HepG2 (cell line): ENCODE results near the gene GPR33. TPM values are rescaled to one million over a fixed set of nuclear protein-coding genes. Genes with fewer than 3 reads are reported as not detected.

Source experiments
- KLF16 ChIP-seq, 2 experiments: sonication (generic) in 1 of 2; formaldehyde crosslinking in 1 of 2; IDR thresholded peaks; 2 replicates each; pipeline versions ENCODE4 v1.6.1 to v1.8.0; 2016 to 2023; ENCODE audit warnings: missing genetic modification reagents in 2 of 2, missing compliant biosample characterization in 1 of 2
- MEF2D ChIP-seq: sonication (generic); formaldehyde crosslinking; IDR thresholded peaks from 2 replicates; pipeline ENCODE4 v1.5.1; 2020; ENCODE audit warnings: mild to moderate bottlenecking, missing genetic modification reagents
- RELA ChIP-seq: sonication (generic); formaldehyde crosslinking; IDR thresholded peaks from 2 replicates; pipeline ENCODE4 v1.4.0; 2020; ENCODE audit warnings: missing genetic modification reagents
- TAF1 ChIP-seq: sonication (generic); formaldehyde crosslinking; IDR thresholded peaks from 2 replicates; pipeline ENCODE4 v1.4.0; 2020; ENCODE audit warnings: missing genetic modification reagents
- ZBTB38 ChIP-seq: sonication (generic); formaldehyde crosslinking; IDR thresholded peaks from 2 replicates; pipeline ENCODE4 v1.5.1; 2020; ENCODE audit warnings: mild to moderate bottlenecking, missing genetic modification reagents
- ZBTB7B ChIP-seq: sonication (generic); formaldehyde crosslinking; IDR thresholded peaks from 2 replicates; pipeline ENCODE4 v1.4.0; 2020; ENCODE audit warnings: missing genetic modification reagents
- ZFYVE20 ChIP-seq: sonication (generic); formaldehyde crosslinking; IDR thresholded peaks from 2 replicates; pipeline ENCODE4 v1.8.0; 2023; ENCODE audit warnings: low read depth, mild to moderate bottlenecking, moderate library complexity, missing genetic modification reagents, borderline replicate concordance
- ZNF256 ChIP-seq: sonication (generic); formaldehyde crosslinking; conservative IDR thresholded peaks from 2 replicates; pipeline ENCODE4 v1.4.0; 2020; ENCODE audit warnings: missing genetic modification reagents
- ZNF547 ChIP-seq: sonication (generic); formaldehyde crosslinking; IDR thresholded peaks from 2 replicates; pipeline ENCODE4 v1.5.1; 2020; ENCODE audit warnings: mild to moderate bottlenecking, missing genetic modification reagents
- ZNF549 ChIP-seq: sonication (generic); formaldehyde crosslinking; IDR thresholded peaks from 2 replicates; pipeline ENCODE4 v1.5.0; 2020; ENCODE audit warnings: missing genetic modification reagents
- ZNF563 ChIP-seq: sonication (generic); formaldehyde crosslinking; IDR thresholded peaks from 2 replicates; pipeline ENCODE4 v1.8.0; 2022; ENCODE audit warnings: mild to moderate bottlenecking, moderate library complexity, missing genetic modification reagents
- ZNF709 ChIP-seq: sonication (generic); formaldehyde crosslinking; IDR thresholded peaks from 2 replicates; pipeline ENCODE4 v1.5.0; 2020; ENCODE audit warnings: mild to moderate bottlenecking, missing genetic modification reagents
- polyA plus RNA-seq, 8 experiments: library from polyadenylated mRNA; depleted of rRNA in 3 of 8; stranded (reverse) in 7 of 8; unstranded in 1 of 8; fragments of >200 nt; fragmentation: Illumina TruSeq in 4 of 8; extraction: Trizol in 4 of 8; gene quantifications; 2 replicates each; pipeline versions ENCODE4 v1.2.1 to v1.2.3, GENCODE V29; 2011 to 2016; ENCODE audit warnings: low read depth in 4 of 8, missing spikeins in 1 of 8, mixed read lengths in 1 of 8; ENCODE audit not compliant: insufficient read depth in 1 of 8
- total RNA-seq, 5 experiments: library from RNA; depleted of rRNA; stranded (reverse); fragments of >200 nt; fragmentation: Illumina TruSeq; extraction: Trizol; gene quantifications; 2 replicates each; pipeline ENCODE4 v1.2.3, GENCODE V29; 2016; ENCODE audit warnings: low read depth in 1 of 5
- TF ChIP-seq, protein P1 (sequence below): sonication (generic); formaldehyde crosslinking; IDR thresholded peaks from 2 replicates; pipeline ENCODE4 v1.4.0; 2020; ENCODE audit warnings: mild to moderate bottlenecking, missing genetic modification reagents
- TF ChIP-seq, protein P2 (sequence below): sonication (generic); formaldehyde crosslinking; IDR thresholded peaks from 2 replicates; pipeline ENCODE4; 2020; ENCODE audit warnings: missing genetic modification reagents, mild to moderate bottlenecking, borderline replicate concordance
- TF ChIP-seq, protein P3 (sequence below): sonication (generic); formaldehyde crosslinking; IDR thresholded peaks from 2 replicates; pipeline ENCODE4 v1.4.0; 2020; ENCODE audit warnings: mild to moderate bottlenecking, missing genetic modification reagents
- TF ChIP-seq, protein P4 (sequence below): sonication (generic); formaldehyde crosslinking; IDR thresholded peaks from 2 replicates; pipeline ENCODE4 v1.4.0; 2020; ENCODE audit warnings: missing genetic modification reagents
- TF ChIP-seq, protein P5 (sequence below), 2 experiments: sonication (generic) in 1 of 2; formaldehyde crosslinking in 1 of 2; IDR thresholded peaks; 2 replicates each; pipeline versions ENCODE4 v1.4.0 to v1.6.1; 2018 to 2020; ENCODE audit warnings: missing genetic modification reagents in 2 of 2, borderline replicate concordance in 1 of 2, low read depth in 1 of 2, mild to moderate bottlenecking in 1 of 2, missing biosample characterization in 1 of 2

The GPR33 gene
- total and polyA plus RNA-seq, 2 of the 13 experiments (the other 11 are each of a cell fraction or from before 2014, with no cell fraction given) = not detected

DNA sequence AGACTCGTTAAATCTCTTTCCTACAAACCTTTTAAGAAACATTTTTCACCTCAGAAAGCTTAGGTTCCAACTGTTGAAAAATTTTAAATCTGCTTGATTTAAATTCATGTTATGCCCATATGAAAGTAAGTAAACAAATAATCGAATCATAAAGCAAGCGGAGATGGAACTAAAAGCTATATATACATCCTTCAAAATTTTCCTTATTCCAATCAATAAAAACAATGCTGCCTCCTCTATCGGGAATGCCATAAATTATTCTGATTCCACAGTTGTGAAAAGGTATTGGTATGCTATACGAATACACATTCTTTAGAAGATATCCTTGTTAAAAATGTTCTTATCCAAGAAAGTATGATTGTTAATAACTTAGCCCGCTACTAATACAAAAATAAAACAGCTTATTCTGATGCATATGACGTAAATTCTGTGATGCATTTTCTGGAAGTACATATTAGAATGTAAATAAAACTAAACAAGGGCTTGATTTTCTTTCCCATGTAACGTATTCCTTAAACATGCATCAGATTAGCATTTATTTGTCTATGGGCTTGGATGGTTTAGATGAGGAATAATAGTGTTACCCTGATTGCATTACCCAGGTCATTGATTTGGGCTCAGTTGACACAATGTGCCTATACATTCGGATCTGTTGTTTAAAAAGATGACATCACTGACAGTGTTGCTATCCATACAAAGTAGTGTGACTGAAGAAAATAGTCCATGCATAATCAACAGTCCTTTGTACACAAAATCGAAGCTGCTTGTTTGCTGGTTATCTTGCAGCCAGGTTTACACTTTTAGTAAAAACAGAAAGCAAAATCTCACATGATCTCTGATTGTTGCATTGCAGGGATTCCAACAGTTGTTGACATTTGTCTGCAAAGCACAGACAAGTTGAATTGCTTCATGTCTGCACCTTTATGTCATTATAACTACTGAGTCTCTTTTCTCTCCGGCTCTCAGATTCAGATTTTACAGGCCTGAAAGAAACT, 29.9 kb downstream of the GPR33 start (continued):
- TF ChIP-seq ZFYVE20 (CRISPR knock-in tag) = no peak
- TF ChIP-seq, protein P1, sequence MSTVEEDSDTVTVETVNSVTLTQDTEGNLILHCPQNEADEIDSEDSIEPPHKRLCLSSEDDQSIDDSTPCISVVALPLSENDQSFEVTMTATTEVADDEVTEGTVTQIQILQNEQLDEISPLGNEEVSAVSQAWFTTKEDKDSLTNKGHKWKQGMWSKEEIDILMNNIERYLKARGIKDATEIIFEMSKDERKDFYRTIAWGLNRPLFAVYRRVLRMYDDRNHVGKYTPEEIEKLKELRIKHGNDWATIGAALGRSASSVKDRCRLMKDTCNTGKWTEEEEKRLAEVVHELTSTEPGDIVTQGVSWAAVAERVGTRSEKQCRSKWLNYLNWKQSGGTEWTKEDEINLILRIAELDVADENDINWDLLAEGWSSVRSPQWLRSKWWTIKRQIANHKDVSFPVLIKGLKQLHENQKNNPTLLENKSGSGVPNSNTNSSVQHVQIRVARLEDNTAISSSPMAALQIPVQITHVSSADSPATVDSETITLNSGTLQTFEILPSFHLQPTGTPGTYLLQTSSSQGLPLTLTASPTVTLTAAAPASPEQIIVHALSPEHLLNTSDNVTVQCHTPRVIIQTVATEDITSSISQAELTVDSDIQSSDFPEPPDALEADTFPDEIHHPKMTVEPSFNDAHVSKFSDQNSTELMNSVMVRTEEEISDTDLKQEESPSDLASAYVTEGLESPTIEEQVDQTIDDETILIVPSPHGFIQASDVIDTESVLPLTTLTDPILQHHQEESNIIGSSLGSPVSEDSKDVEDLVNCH (CRISPR knock-in tag) = no peak
- TF ChIP-seq ZNF549 (CRISPR knock-in tag) = 0 out of 2 replicates have a peak, but pooled peaks have one; percentile 49
- no peak for TF ChIP-seq ZNF709
- TF ChIP-seq, protein P2, sequence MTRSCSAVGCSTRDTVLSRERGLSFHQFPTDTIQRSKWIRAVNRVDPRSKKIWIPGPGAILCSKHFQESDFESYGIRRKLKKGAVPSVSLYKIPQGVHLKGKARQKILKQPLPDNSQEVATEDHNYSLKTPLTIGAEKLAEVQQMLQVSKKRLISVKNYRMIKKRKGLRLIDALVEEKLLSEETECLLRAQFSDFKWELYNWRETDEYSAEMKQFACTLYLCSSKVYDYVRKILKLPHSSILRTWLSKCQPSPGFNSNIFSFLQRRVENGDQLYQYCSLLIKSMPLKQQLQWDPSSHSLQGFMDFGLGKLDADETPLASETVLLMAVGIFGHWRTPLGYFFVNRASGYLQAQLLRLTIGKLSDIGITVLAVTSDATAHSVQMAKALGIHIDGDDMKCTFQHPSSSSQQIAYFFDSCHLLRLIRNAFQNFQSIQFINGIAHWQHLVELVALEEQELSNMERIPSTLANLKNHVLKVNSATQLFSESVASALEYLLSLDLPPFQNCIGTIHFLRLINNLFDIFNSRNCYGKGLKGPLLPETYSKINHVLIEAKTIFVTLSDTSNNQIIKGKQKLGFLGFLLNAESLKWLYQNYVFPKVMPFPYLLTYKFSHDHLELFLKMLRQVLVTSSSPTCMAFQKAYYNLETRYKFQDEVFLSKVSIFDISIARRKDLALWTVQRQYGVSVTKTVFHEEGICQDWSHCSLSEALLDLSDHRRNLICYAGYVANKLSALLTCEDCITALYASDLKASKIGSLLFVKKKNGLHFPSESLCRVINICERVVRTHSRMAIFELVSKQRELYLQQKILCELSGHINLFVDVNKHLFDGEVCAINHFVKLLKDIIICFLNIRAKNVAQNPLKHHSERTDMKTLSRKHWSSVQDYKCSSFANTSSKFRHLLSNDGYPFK (CRISPR knock-in tag) = no peak
- TF ChIP-seq KLF16 (CRISPR knock-in tag; IDR thresholded peaks at IDR 0.05) = 0 out of 4 replicates have a peak, but pooled peaks of 1 of the 2 experiments have one; percentile 56
- TF ChIP-seq TAF1 (CRISPR knock-in tag) = no peak
- no peak for TF ChIP-seq ZBTB7B (CRISPR knock-in tag)
- TF ChIP-seq ZBTB38 (CRISPR knock-in tag) = no peak
- TF ChIP-seq, protein P3, sequence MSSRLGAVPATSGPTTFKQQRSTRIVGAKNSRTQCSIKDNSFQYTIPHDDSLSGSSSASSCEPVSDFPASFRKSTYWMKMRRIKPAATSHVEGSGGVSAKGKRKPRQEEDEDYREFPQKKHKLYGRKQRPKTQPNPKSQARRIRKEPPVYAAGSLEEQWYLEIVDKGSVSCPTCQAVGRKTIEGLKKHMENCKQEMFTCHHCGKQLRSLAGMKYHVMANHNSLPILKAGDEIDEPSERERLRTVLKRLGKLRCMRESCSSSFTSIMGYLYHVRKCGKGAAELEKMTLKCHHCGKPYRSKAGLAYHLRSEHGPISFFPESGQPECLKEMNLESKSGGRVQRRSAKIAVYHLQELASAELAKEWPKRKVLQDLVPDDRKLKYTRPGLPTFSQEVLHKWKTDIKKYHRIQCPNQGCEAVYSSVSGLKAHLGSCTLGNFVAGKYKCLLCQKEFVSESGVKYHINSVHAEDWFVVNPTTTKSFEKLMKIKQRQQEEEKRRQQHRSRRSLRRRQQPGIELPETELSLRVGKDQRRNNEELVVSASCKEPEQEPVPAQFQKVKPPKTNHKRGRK (CRISPR knock-in tag) = no peak
- TF ChIP-seq ZNF547 (CRISPR knock-in tag) = no peak
- 0 out of 2 replicates have a peak, but pooled peaks have one; percentile 37 for TF ChIP-seq RELA
- TF ChIP-seq, protein P4, sequence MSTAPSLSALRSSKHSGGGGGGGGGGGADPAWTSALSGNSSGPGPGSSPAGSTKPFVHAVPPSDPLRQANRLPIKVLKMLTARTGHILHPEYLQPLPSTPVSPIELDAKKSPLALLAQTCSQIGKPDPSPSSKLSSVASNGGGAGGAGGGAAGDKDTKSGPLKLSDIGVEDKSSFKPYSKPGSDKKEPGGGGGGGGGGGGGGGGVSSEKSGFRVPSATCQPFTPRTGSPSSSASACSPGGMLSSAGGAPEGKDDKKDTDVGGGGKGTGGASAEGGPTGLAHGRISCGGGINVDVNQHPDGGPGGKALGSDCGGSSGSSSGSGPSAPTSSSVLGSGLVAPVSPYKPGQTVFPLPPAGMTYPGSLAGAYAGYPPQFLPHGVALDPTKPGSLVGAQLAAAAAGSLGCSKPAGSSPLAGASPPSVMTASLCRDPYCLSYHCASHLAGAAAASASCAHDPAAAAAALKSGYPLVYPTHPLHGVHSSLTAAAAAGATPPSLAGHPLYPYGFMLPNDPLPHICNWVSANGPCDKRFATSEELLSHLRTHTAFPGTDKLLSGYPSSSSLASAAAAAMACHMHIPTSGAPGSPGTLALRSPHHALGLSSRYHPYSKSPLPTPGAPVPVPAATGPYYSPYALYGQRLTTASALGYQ (CRISPR knock-in tag) = no peak; the same call in 1 of the 2 replicates
- peak; percentile 52; the same call in 1 of the 2 replicates for TF ChIP-seq MEF2D
- TF ChIP-seq ZNF563 (CRISPR knock-in tag) = no peak
- TF ChIP-seq, protein P5, sequence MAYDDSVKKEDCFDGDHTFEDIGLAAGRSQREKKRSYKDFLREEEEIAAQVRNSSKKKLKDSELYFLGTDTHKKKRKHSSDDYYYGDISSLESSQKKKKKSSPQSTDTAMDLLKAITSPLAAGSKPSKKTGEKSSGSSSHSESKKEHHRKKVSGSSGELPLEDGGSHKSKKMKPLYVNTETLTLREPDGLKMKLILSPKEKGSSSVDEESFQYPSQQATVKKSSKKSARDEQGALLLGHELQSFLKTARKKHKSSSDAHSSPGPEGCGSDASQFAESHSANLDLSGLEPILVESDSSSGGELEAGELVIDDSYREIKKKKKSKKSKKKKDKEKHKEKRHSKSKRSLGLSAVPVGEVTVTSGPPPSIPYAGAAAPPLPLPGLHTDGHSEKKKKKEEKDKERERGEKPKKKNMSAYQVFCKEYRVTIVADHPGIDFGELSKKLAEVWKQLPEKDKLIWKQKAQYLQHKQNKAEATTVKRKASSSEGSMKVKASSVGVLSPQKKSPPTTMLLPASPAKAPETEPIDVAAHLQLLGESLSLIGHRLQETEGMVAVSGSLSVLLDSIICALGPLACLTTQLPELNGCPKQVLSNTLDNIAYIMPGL (CRISPR knock-in tag; IDR thresholded peaks at IDR 0.05; ENCODE audit: borderline replicate concordance in 1 of 2, low read depth in 1 of 2) = no peak; a peak in 1 of 4 replicates
- TF ChIP-seq ZNF256 (CRISPR knock-in tag) = no peak
